PC-9 (cell line): ENCODE measurements around the gene RXRA. TPM values are rescaled to one million over a fixed set of nuclear protein-coding genes. Genes with fewer than 3 reads are reported as not detected.

ENCODE experiments used
- BruUV-seq: library from RNA; stranded (reverse); fragments of 400-500 nt; replicated peaks from 2 replicates; lab custom pipeline; 2021; lab: Mats Ljungman, UMichigan
- CTCF ChIA-PET: fragments of 300-600 bp; sonication (Branson Sonifier 250); formaldehyde crosslinking; loops from one replicate; lab custom pipeline; 2022; ENCODE audit warnings: antibody characterized with exemption; lab: Charles Lee
- POLR2A ChIA-PET: fragments of 300-600 bp; sonication (Branson Sonifier 250); formaldehyde crosslinking; loops from one replicate; lab custom pipeline; 2022; ENCODE audit warnings: antibody characterized with exemption; ENCODE audit not compliant: unreplicated experiment; lab: Charles Lee
- DNase-seq, 2 experiments: peaks; one replicate each; pipeline versions ENCODE4 v3.0.0 to v3.0.0-alpha.2; 2015 to 2022; ENCODE audit warnings: mixed read lengths in 1 of 2
- H2AFZ ChIP-seq: fragments of 200-600 bp; sonication (generic); 2 replicates; pipeline ENCODE4 v1.8.1; 2017; ENCODE audit warnings: antibody characterized with exemption
- H3F3A ChIP-seq: fragments of 200-600 bp; sonication (generic); 2 replicates; pipeline ENCODE4 v1.8.1; 2017; ENCODE audit warnings: antibody characterized with exemption, mild to moderate bottlenecking, low read depth; ENCODE audit not compliant: insufficient read depth
- H3K27ac ChIP-seq: fragments of 200-600 bp; sonication (generic); 2 replicates; pipeline ENCODE4 v1.6.1; 2016; ENCODE audit warnings: mixed run types
- H3K27me3 ChIP-seq: fragments of 200-600 bp; sonication (generic); 2 replicates; pipeline ENCODE4 v1.6.1; 2016; ENCODE audit warnings: low read depth, mixed run types; ENCODE audit not compliant: insufficient read depth
- H3K36me3 ChIP-seq: fragments of 200-600 bp; sonication (generic); 2 replicates; pipeline ENCODE4 v1.6.1; 2016; ENCODE audit warnings: low read depth, mixed run types
- H3K4me1 ChIP-seq: fragments of 200-600 bp; sonication (generic); replicated peaks from 2 replicates; pipeline ENCODE4 v1.6.1; 2016; ENCODE audit warnings: mixed run types; ENCODE audit not compliant: insufficient read depth
- H3K4me2 ChIP-seq: fragments of 200-600 bp; sonication (generic); 2 replicates; pipeline ENCODE4 v1.6.1; 2017; ENCODE audit warnings: mixed run types
- H3K4me3 ChIP-seq: fragments of 200-600 bp; sonication (generic); 2 replicates; pipeline ENCODE4 v1.6.1; 2016; ENCODE audit warnings: mixed run types
- H3K79me2 ChIP-seq: fragments of 200-600 bp; sonication (generic); 2 replicates; pipeline ENCODE4 v1.6.1; 2017; ENCODE audit warnings: low read depth, mixed run types
- H3K9me2 ChIP-seq: fragments of 200-600 bp; sonication (generic); 2 replicates; pipeline ENCODE4 v1.8.1; 2017; ENCODE audit warnings: mild to moderate bottlenecking; ENCODE audit not compliant: insufficient read depth
- H3K9me3 ChIP-seq: fragments of 200-600 bp; sonication (generic); 2 replicates; pipeline ENCODE4 v1.8.1; 2016; ENCODE audit warnings: low read depth; ENCODE audit not compliant: insufficient read depth
- H4K20me1 ChIP-seq: fragments of 200-600 bp; sonication (generic); 2 replicates; pipeline ENCODE4 v1.8.1; 2017; ENCODE audit not compliant: insufficient read depth
- CTCF ChIP-seq: fragments of 200-600 bp; sonication (generic); conservative IDR thresholded peaks from 2 replicates; pipeline ENCODE4 v1.6.1; 2017; ENCODE audit warnings: mixed run types, antibody characterized with exemption, mild to moderate bottlenecking, moderate library complexity
- EZH2 ChIP-seq: fragments of 200-600 bp; sonication (generic); IDR thresholded peaks from 2 replicates; pipeline ENCODE4 v1.8.0; 2017; ENCODE audit warnings: antibody characterized with exemption, low read depth
- intact Hi-C: fragments of 100-400 bp; cut with micrococcal nuclease; formaldehyde crosslinking; loops from one replicate; pipeline ENCODE4 v1.10.0; 2022; ENCODE audit not compliant: unreplicated experiment
- total RNA-seq: library from RNA; stranded (reverse); gene quantifications from 2 replicates; pipeline ENCODE4 v1.2.3, GENCODE V29; 2021

RXRA gene
- total RNA-seq, 1 experiment from 2014 or later = 146 TPM

DNA sequence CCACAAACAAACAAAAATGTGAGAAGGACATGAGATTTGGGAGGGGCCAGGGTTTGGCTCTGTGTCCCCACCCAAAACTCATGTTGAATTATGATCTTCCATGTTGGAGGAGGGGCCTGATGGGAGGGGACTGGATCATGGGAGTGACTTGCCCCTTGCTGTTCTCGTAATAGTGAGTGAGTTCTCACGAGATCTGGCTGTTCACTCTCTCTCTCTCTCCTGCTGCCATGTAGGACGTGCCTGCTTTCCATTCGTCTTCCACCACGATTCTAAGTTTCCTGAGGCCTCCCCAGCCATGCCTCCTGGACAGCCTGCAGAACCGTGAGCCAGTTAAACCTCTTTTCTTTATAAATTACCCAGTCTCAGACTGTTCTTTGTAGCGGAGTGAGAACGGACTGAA lies 118.7 kb downstream of the RXRA start:
- H3K4me3 ChIP-seq = no peak overlapping the region
- no peaks in the 10 kb centered on the region for H4K20me1 ChIP-seq
- no peaks in the 10 kb centered on the region for H3K79me2 ChIP-seq
- no peaks in the 10 kb centered on the region for H3K9me3 ChIP-seq
- intact Hi-C loops = loop anchor here (5.0 kb wide), 1 partner anchor 412 kb away; no protein-coding TSS in a partner anchor
- H3K27ac ChIP-seq = no peak overlapping the region
- H3K27me3 ChIP-seq = no peaks in the 10 kb centered on the region
- H3K4me2 ChIP-seq = no peak overlapping the region
- no peaks in the 10 kb centered on the region for H3K36me3 ChIP-seq
- TF ChIP-seq CTCF (no peak), EZH2 (no peak)
- H3K4me1 ChIP-seq = peaks cover 6% of the 10 kb centered on the region
- DNase-seq = no peak
- BruUV-seq = no TSS peak
- CTCF ChIA-PET = interaction anchor here (0.6 kb wide), 1 partner anchor 63 kb away, joined by 7 read pairs; no protein-coding TSS in a partner anchor
- H3K9me2 ChIP-seq = no peaks in the 10 kb centered on the region
- no peak overlapping the region for H2AFZ ChIP-seq
- peaks cover 19% of the 10 kb centered on the region for H3F3A ChIP-seq
- POLR2A ChIA-PET = no interaction called here

DNA sequence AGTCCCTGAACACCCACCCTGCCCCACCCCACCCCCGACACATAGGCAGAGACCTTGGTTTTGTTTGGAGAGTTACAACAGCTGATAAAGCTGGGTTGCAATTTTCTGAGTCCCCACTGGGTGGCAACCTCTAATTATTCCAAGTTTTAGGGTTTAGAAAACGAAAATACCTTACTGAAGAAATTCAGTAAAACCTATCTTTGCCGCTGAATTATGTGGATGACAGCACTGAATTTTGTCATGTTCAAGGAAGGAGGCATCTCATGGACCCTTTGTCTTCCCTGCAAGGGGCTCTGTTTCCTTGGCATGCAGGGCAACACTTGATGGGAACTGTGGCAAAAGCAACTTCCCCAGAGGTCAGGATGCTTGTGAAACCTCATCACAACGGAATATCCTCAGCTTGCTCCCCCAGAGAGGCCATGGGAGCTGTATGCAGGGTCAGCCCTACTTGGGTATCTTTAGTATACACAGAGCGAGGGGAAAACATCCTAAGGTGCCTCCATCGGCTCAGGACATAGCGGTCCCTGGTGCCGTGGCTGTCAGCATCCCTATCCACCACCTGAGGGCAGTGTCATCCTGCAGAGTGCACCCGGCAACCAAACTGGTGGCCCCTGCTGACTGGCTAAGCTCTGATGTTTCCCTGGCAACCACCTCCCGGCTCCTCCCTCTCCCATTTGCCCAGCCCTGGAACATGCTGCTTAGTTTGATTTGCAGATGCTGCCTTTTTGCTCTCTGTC lies 123.1 kb downstream of the RXRA start:
- Histone ChIP-seq H3K79me2 (no peaks in the 10 kb centered on the region), H3K4me2 (no peak overlapping the region), H2AFZ (no peak overlapping the region), H3K4me3 (no peak overlapping the region), H3K4me1 (no peaks in the 10 kb centered on the region), H3K9me3 (no peaks in the 10 kb centered on the region), H4K20me1 (no peaks in the 10 kb centered on the region), H3F3A (no peaks in the 10 kb centered on the region), H3K9me2 (no peaks in the 10 kb centered on the region), H3K27ac (no peak overlapping the region), H3K27me3 (no peaks in the 10 kb centered on the region), H3K36me3 (no peaks in the 10 kb centered on the region)
- CTCF ChIA-PET = interaction anchor here (0.5 to 1.0 kb wide), 4 partner anchors 96 to 290 kb away, joined by 3 to 4 read pairs (median 4); no protein-coding TSS in a partner anchor
- POLR2A ChIA-PET = interaction anchor here (0.6 kb wide), 1 partner anchor 455 kb away, joined by 3 read pairs; no protein-coding TSS in a partner anchor
- no TSS peak for BruUV-seq
- DNase-seq = peak; percentile 71 to 89
- TF ChIP-seq EZH2 (no peak), CTCF (peak; percentile 75)
- intact Hi-C loops = loop anchor here (1.0 to 5.0 kb wide), 6 partner anchors 153 to 408 kb away; partner anchors contain the start of gene COL5A1

- Histone ChIP-seq H3K9me2 (no peaks in the 10 kb centered on the region), H3K27ac (no peak overlapping the region), H3K9me3 (no peaks in the 10 kb centered on the region), H3K27me3 (no peaks in the 10 kb centered on the region), H3F3A (no peaks in the 10 kb centered on the region), H2AFZ (no peak overlapping the region), H3K4me1 (no peaks in the 10 kb centered on the region), H3K4me2 (no peak overlapping the region), H4K20me1 (no peaks in the 10 kb centered on the region), H3K4me3 (no peak overlapping the region), H3K36me3 (no peaks in the 10 kb centered on the region), H3K79me2 (no peaks in the 10 kb centered on the region)
- intact Hi-C loops = no loop called here
- BruUV-seq = no TSS peak
- POLR2A ChIA-PET = no interaction called here
- no peak for TF ChIP-seq EZH2
- TF ChIP-seq CTCF = no peak
- no peak for DNase-seq
- CTCF ChIA-PET = no interaction called here
Measured at GRCh38 chr9:134451700-134452458, 125.6 kb downstream of the RXRA start.
